ENCODE measurements around the gene BBS7.

The BBS7 gene

DNA sequence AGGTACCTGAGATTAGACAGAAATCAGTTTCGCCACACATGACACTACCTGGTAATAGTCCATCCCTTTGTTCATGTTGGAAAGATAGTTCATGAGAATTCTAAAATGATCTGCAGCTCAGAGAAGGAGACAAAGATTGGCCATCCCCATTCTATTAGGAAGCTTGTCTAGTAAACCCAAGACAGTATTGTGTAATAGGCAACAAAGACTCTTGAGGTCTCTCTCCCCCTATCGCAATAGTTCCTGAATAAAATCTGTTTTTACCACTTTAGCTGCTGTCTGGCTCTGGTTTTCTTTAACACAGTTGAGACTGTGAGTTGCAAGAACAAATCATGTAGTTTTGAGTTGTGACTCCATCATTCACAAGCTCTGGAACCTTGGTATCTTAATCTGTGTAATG lies 14.8 kb upstream of the BBS7 start:
- H3K27ac ChIP-seq = no peak overlapping the region
- TF ChIP-seq, protein P1, sequence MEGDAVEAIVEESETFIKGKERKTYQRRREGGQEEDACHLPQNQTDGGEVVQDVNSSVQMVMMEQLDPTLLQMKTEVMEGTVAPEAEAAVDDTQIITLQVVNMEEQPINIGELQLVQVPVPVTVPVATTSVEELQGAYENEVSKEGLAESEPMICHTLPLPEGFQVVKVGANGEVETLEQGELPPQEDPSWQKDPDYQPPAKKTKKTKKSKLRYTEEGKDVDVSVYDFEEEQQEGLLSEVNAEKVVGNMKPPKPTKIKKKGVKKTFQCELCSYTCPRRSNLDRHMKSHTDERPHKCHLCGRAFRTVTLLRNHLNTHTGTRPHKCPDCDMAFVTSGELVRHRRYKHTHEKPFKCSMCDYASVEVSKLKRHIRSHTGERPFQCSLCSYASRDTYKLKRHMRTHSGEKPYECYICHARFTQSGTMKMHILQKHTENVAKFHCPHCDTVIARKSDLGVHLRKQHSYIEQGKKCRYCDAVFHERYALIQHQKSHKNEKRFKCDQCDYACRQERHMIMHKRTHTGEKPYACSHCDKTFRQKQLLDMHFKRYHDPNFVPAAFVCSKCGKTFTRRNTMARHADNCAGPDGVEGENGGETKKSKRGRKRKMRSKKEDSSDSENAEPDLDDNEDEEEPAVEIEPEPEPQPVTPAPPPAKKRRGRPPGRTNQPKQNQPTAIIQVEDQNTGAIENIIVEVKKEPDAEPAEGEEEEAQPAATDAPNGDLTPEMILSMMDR (conservative IDR thresholded peaks at IDR 0.05) = no peak
- no peak for TF ChIP-seq ZFX (IDR thresholded peaks at IDR 0.05)

DNA sequence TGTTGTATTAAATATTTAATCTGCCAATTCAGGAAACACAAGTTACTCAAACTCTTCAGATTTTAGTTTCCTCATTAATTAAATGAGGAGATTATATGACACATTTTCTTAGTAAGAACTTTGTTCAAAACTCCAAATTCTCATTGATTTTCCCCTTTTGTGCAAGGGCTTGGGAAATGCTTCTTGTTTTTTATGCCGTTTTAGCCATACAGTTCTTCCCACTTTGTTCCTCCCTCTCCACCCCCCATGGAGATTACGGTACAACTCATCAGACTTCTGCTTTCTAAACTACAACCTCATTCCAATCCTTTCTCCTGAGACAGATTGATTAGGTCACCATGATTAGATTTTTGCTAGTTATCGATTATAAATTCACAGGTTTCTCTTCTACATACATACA lies 10.9 kb upstream of the BBS7 start:
- H3K27ac ChIP-seq = no peak overlapping the region
- TF ChIP-seq, protein P1 (conservative IDR thresholded peaks at IDR 0.05) = no peak
- no peak for TF ChIP-seq ZFX (IDR thresholded peaks at IDR 0.05)

DNA sequence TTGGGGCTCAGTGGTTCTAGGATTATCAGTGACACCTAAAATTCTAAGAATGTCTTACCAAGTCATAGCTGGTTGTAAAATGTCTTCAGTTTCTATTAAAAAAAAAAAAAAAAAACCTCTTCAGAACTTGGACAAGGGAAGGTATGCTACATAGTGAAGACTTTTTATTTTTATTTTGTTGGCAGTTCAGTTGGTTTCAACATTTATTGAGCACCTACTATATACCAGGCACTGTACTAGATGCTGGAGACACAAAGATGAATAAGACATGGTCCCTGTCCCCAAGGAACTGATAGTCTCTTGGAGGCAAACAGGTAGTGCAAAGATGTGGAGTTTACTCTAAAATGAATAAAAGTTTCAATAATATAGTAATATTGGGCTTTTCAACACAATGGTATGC lies 8.9 kb upstream of the BBS7 start:
- H3K27ac ChIP-seq = no peak overlapping the region
- TF ChIP-seq, protein P1 (conservative IDR thresholded peaks at IDR 0.05) = no peak
- TF ChIP-seq ZFX (IDR thresholded peaks at IDR 0.05) = no peak

DNA sequence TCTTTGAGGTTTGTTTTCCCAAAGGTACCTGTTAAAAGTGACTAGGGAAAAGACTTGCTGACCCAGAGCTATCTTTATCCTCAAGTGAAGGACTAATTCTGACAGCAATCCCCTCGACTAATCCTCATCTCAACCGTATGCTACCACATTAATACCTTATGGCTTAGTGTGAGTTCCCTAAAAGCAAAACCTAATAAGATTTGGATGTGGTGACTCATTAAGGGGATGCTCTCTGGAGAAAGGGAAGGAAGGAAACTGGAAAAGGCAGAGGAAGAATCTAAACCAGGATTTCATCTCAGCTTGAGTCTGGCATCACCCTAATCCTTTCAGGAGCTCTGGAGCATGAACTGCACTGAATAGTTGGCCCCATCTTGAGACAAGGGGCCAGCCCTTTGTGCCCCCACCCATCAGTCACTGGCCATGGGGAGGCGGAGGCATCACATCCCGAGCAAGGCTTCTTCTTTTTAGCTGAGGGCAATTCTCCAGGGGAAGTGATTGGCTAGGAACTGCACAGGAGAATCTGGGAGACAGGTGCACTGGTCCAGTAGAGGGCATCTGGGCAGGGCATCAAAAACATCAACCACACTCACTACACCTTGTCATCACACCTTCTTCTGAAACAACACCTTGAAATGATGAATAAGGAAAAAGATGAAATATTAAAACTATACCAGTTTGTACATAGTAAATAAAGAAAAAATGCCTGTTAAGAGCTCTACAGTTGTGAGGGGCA lies 6.9 kb upstream of the BBS7 start:
- H3K27ac ChIP-seq = no peak overlapping the region
- TF ChIP-seq, protein P1 (conservative IDR thresholded peaks at IDR 0.05) = no peak
- no peak for TF ChIP-seq ZFX (IDR thresholded peaks at IDR 0.05)

DNA sequence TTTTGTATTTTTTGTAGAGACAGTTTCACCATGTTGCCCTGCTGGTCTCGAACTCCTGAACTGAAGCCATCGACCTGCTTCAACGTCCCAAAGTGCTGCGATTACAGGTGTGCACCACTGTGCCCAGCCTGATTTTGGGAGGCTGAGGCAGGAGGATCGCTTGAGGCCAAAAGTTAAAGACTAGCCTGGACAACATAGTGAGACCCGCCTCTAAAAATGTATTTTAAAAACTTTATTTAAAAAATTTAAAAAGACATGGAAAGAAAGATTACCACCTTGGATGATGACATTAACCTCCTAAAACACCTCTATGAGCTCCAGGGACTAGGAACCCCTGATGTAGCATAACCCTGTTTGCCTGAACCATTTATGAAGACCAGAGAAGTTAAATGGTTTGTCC lies 5.8 kb upstream of the BBS7 start:
- H3K27ac ChIP-seq = no peak overlapping the region
- TF ChIP-seq, protein P1 (conservative IDR thresholded peaks at IDR 0.05) = no peak
- no peak for TF ChIP-seq ZFX (IDR thresholded peaks at IDR 0.05)

DNA sequence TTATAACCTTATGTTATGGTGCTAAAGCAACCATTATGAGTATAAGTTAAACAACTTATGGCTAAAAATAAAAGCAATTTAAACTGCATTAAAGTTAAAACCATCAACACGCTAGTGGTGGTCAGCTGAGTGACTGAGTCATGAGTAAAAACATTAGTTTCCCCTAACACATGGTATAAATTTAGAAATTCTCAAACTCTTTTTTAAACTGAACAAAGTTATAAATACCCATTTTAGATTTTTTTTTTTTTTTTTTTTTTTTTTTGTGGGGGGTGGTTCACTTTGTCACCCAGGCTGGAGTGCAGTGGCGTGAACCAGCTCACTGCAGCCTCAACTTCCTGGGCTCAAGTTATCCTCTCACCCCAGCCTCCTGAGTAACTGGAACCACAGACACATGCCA lies 5.4 kb upstream of the BBS7 start:
- H3K27ac ChIP-seq = no peak overlapping the region
- TF ChIP-seq, protein P1 (conservative IDR thresholded peaks at IDR 0.05) = no peak
- TF ChIP-seq ZFX (IDR thresholded peaks at IDR 0.05) = no peak

DNA sequence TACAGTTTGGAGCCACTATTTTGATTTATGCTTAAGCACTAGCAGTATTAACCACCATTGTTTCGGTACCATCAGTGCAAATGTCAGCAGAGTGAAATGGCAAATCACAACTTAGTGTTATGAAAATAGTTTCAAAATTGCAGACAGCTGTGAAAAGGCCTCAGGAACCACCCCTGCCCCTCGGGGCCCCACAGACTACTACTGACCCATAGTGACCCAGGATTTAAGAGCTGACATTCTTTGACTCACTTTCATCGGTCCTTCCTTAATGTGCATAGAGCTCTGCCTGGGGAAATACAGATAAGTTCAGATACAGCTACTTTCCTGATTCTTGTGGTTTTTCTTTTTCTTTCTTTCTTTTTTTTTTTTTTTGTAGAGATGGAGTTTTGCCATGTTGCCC lies 3.3 kb upstream of the BBS7 start:
- H3K27ac ChIP-seq = no peak overlapping the region
- TF ChIP-seq, protein P1 (conservative IDR thresholded peaks at IDR 0.05) = no peak
- TF ChIP-seq ZFX (IDR thresholded peaks at IDR 0.05) = no peak
